Large intestine (tissue), 3 donors: ENCODE data around the gene LRRC71. TPM values are rescaled to one million over a fixed set of nuclear protein-coding genes. Genes with fewer than 3 reads are reported as not detected.

ENCODE experiments used
- DNase-seq, 2 donors: peaks; one replicate each; pipeline versions ENCODE4 v3.0.0 to v3.0.0-alpha.2; 2013
- H3K27ac ChIP-seq: one replicate; pipeline ENCODE4 v1.5.1; 2013; ENCODE audit warnings: low read length
- H3K27me3 ChIP-seq: 2 replicates; pipeline ENCODE4 v1.6.1; 2013; ENCODE audit warnings: low read length; ENCODE audit not compliant: control insufficient read depth, insufficient read depth
- H3K36me3 ChIP-seq: 2 replicates; pipeline ENCODE4 v1.6.1; 2013; ENCODE audit warnings: low read length; ENCODE audit not compliant: control insufficient read depth, insufficient read depth
- H3K4me1 ChIP-seq: one replicate; pipeline ENCODE4 v1.6.1; 2013; ENCODE audit warnings: low read length; ENCODE audit not compliant: control insufficient read depth, insufficient read depth
- H3K4me3 ChIP-seq: one replicate; pipeline ENCODE4 v1.5.1; 2013; ENCODE audit warnings: low read length
- H3K9me3 ChIP-seq: one replicate; pipeline ENCODE4 v1.6.1; 2013; ENCODE audit warnings: mild to moderate bottlenecking, low read depth, low read length, moderate library complexity; ENCODE audit not compliant: control insufficient read depth
- WGBS: methylation state at CpG from one replicate; pipeline ENCODE4 v1.1.5; 2013; ENCODE audit warnings: low lambda C conversion rate; ENCODE audit not compliant: insufficient coverage; 5-methylcytosine and 5-hydroxymethylcytosine counted together
- polyA plus RNA-seq: library from polyadenylated mRNA; unstranded; fragments of 120-200 nt; gene quantifications from one replicate; pipeline ENCODE4 v1.2.1, GENCODE V29; 2013

Gene LRRC71
- polyA plus RNA-seq, 1 donor, result 0.28 TPM

GRCh38 chr1:156929596-156930238 is 9.3 kb downstream of the LRRC71 start:
- WGBS, result no CpG with 5 or more reads among the region's 6 CpGs
- Histone ChIP-seq H3K9me3 (no peaks in the 10 kb centered on the region), H3K4me1 (peaks cover 4% of the 10 kb centered on the region), H3K27me3 (peaks cover 56% of the 10 kb centered on the region), H3K36me3 (peaks cover 12% of the 10 kb centered on the region), H3K27ac (no peak overlapping the region), H3K4me3 (no peak overlapping the region)
- no peak for DNase-seq

GRCh38 chr1:156930483-156930882 is 10.1 kb downstream of the LRRC71 start:
- peaks cover 48% of the 10 kb centered on the region for H3K27me3 ChIP-seq
- no peak overlapping the region for H3K27ac ChIP-seq
- H3K4me3 ChIP-seq, result no peak overlapping the region
- no CpG with 5 or more reads among the region's 4 CpGs for WGBS
- no peaks in the 10 kb centered on the region for H3K9me3 ChIP-seq
- no peak for DNase-seq
- peaks cover 18% of the 10 kb centered on the region for H3K36me3 ChIP-seq
- peaks cover 4% of the 10 kb centered on the region for H3K4me1 ChIP-seq

GRCh38 chr1:156931211-156931952 is 10.9 kb downstream of the LRRC71 start:
- H3K36me3 ChIP-seq, result peaks cover 25% of the 10 kb centered on the region
- WGBS, result 82% methylated on average over 2 of the region's 11 CpGs
- peaks cover 39% of the 10 kb centered on the region for H3K27me3 ChIP-seq
- H3K9me3 ChIP-seq, result no peaks in the 10 kb centered on the region
- DNase-seq, result no peak
- H3K4me1 ChIP-seq, result peaks cover 4% of the 10 kb centered on the region
- H3K4me3 ChIP-seq, result no peak overlapping the region
- no peak overlapping the region for H3K27ac ChIP-seq

- Histone ChIP-seq H3K4me3 (no peak overlapping the region), H3K36me3 (peaks cover 33% of the 10 kb centered on the region), H3K27me3 (peaks cover 32% of the 10 kb centered on the region), H3K4me1 (peaks cover 4% of the 10 kb centered on the region), H3K27ac (no peak overlapping the region), H3K9me3 (no peaks in the 10 kb centered on the region)
- no peak for DNase-seq
- no CpG with 5 or more reads among the region's 8 CpGs for WGBS
Measured at GRCh38 chr1:156931974-156932710, 11.7 kb downstream of the LRRC71 start.

- Histone ChIP-seq H3K36me3 (peaks cover 42% of the 10 kb centered on the region), H3K27ac (no peak overlapping the region), H3K27me3 (peaks cover 22% of the 10 kb centered on the region), H3K9me3 (no peaks in the 10 kb centered on the region), H3K4me1 (no peaks in the 10 kb centered on the region), H3K4me3 (no peak overlapping the region)
- WGBS, result 100% methylated on average over 1 of the region's 6 CpGs
- no peak for DNase-seq
Measured at GRCh38 chr1:156933136-156933535, 12.7 kb downstream of the LRRC71 start.

GRCh38 chr1:156935505-156936128 is 15.2 kb downstream of the LRRC71 start:
- Histone ChIP-seq H3K9me3 (no peaks in the 10 kb centered on the region), H3K36me3 (peaks cover 67% of the 10 kb centered on the region), H3K4me3 (no peak overlapping the region), H3K27me3 (peaks cover under 1% of the 10 kb centered on the region), H3K27ac (no peak overlapping the region), H3K4me1 (no peaks in the 10 kb centered on the region)
- DNase-seq, result no peak
- no CpG with 5 or more reads among the region's 17 CpGs for WGBS

GRCh38 chr1:156936191-156936590 is 15.8 kb downstream of the LRRC71 start:
- H3K9me3 ChIP-seq, result no peaks in the 10 kb centered on the region
- no peak overlapping the region for H3K4me3 ChIP-seq
- WGBS, result no CpG with 5 or more reads among the region's 5 CpGs
- peaks cover 73% of the 10 kb centered on the region for H3K36me3 ChIP-seq
- DNase-seq, result no peak
- no peak overlapping the region for H3K27ac ChIP-seq
- H3K4me1 ChIP-seq, result no peaks in the 10 kb centered on the region
- no peaks in the 10 kb centered on the region for H3K27me3 ChIP-seq

GRCh38 chr1:156936721-156937220 is 16.3 kb downstream of the LRRC71 start:
- Histone ChIP-seq H3K27ac (no peak overlapping the region), H3K4me3 (no peak overlapping the region), H3K36me3 (peaks cover 78% of the 10 kb centered on the region), H3K27me3 (no peaks in the 10 kb centered on the region), H3K4me1 (no peaks in the 10 kb centered on the region), H3K9me3 (no peaks in the 10 kb centered on the region)
- no CpG with 5 or more reads among the region's 10 CpGs for WGBS
- no peak for DNase-seq

- Histone ChIP-seq H3K4me3 (no peak overlapping the region), H3K36me3 (peaks cover 89% of the 10 kb centered on the region), H3K4me1 (no peaks in the 10 kb centered on the region), H3K9me3 (no peaks in the 10 kb centered on the region), H3K27ac (no peak overlapping the region), H3K27me3 (no peaks in the 10 kb centered on the region)
- WGBS, result no CpG with 5 or more reads among the region's 8 CpGs
- no peak for DNase-seq
Measured at GRCh38 chr1:156937883-156938282, 17.5 kb downstream of the LRRC71 start.

GRCh38 chr1:156938813-156939212 is 18.4 kb downstream of the LRRC71 start:
- DNase-seq, result no peak
- H3K36me3 ChIP-seq, result peaks cover 94% of the 10 kb centered on the region
- H3K4me3 ChIP-seq, result no peak overlapping the region
- no peaks in the 10 kb centered on the region for H3K4me1 ChIP-seq
- no peaks in the 10 kb centered on the region for H3K27me3 ChIP-seq
- no peaks in the 10 kb centered on the region for H3K9me3 ChIP-seq
- WGBS, result no CpG with 5 or more reads among the region's 7 CpGs
- H3K27ac ChIP-seq, result no peak overlapping the region
